CD4-positive, alpha-beta T cell treated with Interleukin-21 for 1 hour (primary cell): ENCODE data around the gene UBE2E2.

ENCODE experiments used
- DNase-seq: peaks from one replicate; pipeline ENCODE4 v3.0.0-alpha.2; 2020

The UBE2E2 gene

DNA sequence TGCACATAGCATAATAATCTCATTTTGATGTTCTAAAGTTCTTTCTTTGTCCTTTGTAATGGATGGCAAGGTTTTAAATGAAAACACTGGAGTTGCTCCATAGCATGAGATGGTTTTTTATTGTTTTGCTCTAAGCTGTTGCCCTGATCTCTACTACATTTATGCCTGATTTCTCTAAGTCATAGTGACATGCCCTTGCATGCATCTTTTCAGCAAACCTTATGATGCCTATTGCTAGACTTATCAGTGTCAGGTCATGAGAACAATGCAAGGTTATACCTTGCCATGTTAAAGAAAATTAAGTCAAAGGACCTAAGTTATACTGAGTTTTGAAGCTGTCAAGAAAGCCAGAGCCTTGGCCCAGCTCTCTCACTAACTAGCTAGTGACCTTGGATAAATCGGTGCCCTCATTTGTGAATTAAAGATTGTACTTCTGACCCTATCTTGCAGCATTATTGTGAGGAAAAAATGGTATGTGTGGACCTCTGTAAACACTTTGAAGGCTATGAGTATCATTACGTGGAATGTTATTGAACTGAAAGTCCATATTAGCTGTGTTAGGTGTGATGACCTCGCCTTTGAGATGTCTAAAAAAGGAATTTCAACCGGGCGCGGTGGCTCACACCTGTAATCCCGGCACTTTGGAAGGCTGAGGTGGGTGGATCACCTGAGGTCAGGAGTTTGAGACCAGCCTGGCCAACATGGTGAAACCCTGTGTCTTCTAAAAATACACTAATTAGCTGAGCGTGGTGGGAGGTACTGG lies 346.2 kb downstream of the UBE2E2 start:
- DNase-seq = no peak

DNA sequence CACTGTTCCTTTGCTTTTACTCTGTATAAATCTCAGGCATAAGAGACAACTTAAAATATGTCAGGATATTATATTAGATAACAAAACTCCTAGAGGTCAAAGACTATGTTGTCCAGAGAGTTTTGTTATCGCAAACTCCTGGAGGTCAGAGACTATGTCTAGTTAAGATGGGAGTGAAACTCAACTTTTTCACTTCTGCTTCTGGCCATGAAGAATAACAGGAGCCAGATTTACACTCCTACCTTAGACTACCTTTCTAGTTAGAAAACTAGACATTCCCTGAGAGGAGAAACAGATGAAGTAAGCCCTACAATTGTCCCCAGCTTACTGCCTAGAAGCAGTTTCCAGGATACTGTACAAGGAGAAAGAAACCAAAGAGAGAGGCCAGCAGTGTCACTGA lies 347.3 kb downstream of the UBE2E2 start:
- DNase-seq = no peak

DNA sequence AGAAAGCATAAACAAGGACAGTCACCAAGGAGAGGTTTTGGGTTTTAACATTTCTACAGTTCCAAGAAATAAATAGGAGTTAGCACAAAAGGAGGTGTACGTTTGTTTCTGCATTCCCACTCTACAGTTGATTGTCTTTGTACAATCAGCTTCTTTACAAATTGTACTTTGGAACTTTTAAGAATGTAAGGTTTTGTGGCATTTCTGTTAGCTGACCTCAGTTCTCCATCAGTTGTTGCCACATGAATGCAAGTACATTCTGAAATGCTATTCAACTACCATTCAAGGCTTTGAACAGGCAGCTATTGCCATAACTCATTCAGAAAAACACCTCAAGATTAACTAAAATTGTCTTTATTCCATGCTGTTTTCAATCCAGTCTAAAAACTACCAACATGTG lies 349.4 kb downstream of the UBE2E2 start:
- no peak for DNase-seq

DNA sequence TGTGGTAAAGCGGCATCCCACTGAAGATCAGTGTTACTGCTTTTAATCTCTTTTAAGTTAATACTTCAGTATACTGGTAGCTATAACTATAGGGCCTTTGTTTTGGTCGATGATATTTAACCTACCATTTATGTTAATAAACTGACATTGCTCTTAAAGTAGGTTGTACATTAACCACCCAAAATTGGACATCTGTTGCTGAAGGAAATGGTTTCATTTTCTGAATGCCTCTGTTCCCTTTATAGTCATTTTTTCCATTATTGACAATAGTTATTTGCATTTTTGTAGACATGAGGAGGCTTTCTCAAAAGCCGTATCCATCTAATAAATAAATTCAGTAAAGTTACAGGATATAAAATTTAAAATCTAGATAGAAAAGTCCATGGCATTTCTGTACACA lies 350.2 kb downstream of the UBE2E2 start:
- no peak for DNase-seq

DNA sequence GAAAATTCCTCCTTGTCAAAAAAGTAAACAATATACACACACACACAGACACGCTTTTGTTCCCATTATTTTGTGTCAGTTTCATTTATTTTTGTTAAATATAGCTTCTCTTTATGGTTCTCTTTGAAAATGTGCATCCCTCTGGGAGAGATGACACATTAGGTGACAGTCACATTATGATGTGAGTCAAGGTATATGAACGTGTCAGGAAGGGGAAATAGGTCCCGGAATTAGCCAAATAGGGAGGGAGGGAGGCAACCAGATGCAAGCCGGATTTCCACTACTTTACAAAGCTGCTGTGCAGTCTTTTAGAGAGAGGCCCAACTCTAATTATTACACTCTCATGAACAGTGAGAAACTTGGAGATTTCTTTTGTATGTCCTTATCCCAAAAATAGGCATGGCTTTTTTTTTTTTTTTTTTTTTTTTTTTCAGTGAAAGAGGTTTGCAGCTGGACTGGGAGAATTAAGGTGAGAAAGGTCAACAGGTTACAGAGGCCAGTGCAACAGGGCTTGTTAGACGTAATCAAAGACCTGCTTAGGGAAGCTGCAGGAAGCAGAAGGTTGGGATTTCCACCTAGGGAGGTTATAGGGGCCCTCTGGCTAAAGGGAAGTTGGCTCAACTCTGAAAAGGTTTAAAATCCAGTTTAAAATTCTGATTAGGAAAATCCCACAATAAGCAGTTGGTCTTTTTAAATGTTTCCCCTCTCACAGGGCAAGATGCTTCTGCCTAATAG lies 362.1 kb downstream of the UBE2E2 start:
- no peak for DNase-seq

DNA sequence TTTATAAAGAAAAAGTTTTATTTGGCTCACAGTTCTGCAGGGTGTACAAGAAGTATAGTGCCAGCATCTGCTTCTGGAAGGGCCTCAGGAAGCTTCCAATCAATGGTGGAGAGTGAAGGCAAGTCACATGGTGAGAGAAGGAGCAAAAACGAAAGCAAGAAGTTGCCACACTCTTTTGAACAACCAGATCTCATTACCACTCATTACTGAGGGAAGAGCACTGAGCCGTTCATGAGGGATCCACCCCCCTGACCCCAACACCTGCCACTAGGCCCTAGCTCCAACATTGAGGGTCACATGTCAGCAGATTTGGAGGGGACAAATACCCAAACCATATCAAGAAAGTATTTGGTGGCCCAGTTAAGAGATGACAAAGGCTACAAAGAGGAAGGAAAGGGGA lies 363.4 kb downstream of the UBE2E2 start:
- no peak for DNase-seq

DNA sequence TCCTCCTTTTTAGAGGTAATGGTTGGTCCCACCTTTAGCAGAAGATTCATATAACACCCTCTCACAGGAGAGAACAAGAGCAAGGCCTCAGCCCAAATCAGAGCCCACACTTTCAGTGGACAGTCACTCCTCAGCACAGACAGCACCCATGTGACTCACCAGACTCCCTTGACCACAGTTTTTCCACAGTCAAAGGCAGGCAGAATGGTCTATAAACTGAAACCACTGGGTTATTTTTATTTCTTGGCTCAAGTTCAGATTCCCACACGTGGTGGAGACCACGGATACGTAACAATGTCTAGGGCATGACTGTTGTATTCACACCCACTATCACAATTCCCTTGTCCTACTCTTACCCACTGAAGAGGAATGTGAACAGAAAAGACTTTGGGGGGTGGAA lies 364.8 kb downstream of the UBE2E2 start:
- no peak for DNase-seq

DNA sequence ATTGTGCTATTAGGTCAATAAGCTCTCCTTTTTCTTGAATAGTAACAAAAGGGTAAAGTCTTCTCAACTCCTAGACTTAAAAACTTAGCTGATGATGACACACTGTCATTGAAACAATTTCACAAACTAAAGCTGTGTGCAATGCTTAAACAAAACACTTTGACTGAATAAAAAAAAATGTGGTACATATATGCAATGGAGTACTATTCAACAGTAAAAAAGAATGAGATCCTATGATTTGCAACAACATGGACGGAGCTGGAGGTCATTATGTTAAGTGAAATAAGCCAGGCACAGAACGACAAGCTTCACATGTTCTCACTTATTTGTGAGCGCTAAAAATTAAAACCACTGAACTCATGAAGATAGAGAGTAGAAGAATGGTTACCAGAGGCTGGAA lies 370.7 kb downstream of the UBE2E2 start:
- no peak for DNase-seq

DNA sequence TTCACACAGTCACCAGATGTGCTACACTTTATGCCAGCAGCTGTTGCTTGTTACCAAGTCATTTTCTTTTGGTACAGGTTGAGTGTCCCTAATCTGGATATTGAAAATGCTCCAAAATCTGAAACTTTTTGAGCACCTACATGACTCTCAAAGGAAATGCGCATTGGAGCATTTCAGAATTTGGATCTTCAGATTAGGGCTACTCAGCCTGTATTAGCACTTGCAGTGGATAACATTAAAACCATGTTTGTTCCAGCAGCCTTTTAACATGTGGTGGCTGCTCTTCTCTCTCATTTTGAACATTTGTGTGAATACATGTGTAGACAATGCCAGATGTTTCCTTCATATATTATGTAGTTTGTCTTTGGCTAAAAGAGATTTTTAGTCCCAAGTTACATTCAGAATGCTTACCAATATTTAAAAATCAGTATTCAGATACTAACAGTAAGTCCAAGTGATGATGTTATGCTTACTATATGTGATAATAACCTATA lies 371.7 kb downstream of the UBE2E2 start:
- DNase-seq = no peak

DNA sequence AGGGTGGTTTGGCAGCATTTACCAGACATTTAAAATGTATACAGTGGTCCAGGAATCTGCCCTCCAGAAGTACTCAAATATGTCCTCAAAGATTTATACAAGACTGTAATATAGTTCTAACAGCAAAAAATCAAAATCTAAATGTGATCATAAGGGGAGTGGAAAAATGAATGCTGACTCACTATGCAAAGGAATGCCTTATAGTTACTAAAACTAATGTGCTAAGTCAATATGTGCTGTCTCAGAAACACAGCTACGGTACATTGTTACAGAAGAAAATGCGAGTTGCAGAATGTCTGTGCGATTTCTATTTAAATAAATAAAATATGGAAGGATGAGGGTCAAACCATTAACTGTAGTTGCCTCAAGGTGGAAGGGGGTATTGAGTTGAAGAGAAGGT lies 372.6 kb downstream of the UBE2E2 start:
- DNase-seq = no peak

DNA sequence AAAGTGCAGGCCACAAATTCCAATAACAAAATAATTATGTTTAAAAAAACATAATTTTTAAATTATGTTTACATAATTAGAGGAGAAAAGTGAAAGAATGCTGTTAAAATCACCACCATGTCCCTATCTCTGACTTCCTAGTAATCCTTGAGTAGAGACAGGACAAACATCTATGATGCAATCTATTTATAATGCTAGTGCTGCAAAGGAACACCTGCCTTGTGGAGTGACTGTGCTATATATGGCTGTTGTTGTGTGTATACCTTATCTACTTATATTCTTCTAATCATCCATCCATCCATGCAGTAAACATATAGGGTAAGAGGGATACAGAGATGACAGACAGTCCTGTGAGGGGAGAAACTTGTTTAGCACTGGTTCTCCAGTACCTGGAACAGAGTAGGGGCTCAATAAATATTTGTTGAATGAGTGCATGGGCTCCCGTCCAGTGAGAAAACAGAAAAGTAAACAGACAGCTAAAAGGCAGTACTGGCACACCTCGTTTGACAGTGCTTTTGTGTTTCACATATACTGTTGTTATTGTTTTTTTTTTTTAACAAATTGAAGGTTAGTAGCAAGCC lies 373.3 kb downstream of the UBE2E2 start:
- DNase-seq = no peak

DNA sequence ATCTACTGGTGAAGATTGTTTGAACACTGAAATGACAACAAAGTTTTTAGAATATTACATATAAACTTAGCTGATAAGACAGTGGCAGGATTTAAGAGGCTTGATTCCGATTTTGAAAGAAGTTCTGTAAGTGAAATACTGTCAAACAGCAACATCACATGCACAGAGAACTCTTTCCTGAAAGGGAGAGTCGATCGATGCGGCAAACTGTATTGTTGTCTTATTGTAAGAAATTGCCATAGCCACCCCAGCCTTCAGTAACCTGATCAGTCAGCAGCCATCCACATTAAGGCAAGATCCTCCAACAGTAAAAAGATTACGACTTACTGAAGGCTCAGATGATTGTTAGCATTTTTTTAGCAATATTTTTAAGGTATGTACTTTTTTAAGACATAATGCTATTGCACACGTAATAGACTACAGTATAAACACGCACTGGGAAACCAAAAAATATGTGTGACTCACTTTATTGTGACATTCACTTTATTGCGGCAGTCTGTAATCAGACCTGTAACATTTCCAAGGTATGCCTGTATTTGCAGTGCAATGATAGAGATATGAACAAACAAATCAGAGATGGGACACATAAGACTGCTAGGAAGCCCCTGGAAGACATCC lies 377.1 kb downstream of the UBE2E2 start:
- DNase-seq = no peak

DNA sequence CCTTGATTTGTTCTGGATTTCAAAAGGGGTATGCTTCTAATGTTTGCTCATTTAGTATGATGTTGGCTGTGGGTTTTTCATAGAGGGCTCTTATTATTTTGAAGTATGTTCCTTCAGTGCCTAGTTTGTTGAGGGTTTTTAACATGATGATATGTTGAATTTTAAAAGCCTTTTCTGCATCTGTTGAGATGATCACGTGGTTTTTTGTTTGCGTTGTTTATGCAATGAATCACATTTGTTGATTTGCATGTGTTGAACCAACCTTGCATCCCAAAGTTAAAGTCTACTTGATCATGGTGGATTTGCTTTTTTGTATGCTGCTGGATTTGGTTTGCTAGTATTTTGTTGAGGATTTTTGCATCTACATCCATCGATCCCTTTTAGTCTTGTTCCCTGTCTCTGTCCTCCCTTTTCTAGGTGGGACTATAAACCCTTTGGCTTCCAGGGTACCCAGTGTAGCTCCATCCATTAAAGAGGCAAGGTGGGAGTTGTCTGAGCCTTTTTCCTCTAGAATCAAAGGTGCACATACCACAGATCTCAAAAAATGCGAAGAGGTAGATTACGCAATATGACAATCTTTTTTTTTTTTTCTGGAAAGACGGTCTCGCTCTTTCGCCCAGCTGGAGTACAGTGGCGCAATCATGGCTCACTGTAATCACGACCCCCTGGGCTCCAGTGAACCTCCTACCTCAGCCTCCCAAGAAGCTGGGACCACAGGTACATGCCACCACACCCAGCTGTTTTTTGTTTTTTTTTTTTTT lies 381.0 kb downstream of the UBE2E2 start:
- DNase-seq = no peak

DNA sequence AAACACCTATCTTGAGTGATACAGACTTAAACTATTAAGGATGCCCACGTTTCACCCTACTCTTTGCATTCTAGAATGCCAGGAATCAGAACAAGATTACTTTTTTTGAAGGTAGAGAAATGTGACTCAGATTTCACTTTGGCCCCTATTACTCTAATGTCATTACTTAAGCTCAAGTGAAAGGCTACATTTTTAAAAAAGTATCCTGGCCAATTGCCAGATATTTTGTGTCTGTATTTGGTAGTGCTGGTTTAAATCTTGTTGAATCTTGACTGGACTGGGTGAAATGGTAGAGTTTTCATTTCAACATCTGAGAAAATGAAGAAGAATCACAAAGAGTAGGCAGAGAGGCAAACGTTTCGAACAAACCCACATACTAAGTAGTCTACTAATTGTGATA lies 384.4 kb downstream of the UBE2E2 start:
- no peak for DNase-seq

DNA sequence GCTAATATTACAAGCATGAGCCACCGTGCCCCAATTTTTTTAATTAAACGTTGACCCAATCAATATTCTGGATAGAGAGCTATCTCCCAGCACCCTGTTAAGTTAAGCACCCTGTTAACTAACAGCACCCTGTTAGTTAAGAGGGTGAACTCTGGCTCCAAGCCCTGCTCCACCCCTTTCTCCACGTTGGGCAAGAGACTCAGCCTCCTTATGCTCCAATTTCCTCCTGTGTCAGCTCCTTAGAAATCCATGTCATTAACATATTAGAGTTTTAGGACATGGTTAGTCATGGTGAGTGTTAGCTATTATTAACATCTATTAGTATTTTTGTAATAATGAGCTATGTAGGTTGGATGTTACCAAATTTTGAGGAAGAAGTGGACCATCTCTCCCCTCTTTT lies 385.4 kb downstream of the UBE2E2 start:
- DNase-seq = no peak

DNA sequence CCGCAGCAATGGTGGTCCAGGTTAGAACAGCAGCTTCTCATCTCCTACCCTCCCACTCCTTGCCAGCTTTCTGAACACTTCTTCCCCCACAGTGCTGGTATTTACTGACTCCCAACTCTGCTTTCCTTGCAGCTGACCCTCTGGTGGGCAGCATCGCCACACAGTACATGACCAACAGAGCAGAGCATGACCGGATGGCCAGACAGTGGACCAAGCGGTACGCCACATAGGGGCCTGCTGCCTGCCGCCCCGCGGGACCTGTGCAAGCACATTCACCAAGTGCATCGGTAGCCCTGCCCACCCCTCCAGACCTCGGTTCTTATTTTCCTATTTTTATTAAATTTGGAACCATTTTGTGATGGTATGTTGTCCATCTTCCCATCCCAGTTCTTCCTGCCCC lies 386.5 kb downstream of the UBE2E2 start:
- DNase-seq = no peak

DNA sequence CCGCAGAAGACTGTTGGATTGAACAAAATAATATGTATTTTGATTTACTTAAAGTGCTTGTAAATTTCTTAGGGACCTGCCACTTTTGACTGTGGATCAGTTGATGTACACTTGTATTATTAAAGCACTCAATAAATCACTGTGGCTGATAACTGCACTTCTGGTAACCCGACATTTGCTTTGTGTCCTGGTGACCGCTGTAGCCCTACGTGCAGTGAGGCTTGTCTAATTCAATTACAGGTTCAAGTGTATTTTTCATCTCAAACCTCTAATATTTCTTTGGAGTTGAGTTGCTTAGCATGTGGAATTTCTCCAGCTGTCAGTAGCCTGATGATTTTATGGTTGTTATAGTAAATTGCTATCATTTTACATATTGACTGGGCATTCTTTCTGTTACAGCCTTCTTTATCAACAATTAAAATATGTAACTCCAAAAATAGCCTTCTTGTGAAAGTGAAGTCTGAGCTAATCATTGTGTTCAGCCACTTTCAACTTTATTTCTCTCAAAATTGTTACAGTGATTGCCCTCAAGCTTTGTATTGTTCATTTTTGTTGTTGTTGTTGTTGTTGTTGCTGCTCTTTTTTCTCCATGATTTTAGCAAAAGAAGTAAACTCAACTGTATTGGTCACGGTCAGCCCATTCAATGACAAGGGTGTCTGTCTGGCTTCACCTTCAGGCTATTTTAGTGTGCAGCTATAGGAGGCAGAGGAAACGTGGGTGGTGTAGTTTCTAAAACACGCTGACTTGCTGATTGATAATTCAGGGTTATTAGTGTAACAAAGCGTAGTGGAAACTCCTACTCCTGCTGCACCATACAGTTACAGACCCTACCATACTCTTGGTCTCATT lies 387.5 kb downstream of the UBE2E2 start:
- DNase-seq = no peak

DNA sequence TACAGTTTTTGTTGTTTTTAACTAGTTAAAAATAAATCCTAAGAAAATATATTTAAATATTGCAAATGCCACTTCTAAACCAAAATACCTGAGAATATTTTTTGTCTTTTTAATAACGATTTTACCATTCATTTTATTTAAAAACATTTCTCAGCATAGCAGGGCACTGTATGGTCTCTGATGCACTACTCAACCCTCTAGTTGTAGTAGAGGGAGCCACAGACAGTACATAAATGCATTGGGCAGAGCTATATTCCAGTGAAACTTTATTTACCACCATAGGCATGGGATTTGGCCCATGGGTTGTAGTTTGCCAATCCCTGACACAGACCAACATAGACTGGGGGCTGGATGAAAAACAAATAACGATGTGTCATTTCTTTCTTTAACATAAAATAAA lies 388.2 kb downstream of the UBE2E2 start:
- no peak for DNase-seq

DNA sequence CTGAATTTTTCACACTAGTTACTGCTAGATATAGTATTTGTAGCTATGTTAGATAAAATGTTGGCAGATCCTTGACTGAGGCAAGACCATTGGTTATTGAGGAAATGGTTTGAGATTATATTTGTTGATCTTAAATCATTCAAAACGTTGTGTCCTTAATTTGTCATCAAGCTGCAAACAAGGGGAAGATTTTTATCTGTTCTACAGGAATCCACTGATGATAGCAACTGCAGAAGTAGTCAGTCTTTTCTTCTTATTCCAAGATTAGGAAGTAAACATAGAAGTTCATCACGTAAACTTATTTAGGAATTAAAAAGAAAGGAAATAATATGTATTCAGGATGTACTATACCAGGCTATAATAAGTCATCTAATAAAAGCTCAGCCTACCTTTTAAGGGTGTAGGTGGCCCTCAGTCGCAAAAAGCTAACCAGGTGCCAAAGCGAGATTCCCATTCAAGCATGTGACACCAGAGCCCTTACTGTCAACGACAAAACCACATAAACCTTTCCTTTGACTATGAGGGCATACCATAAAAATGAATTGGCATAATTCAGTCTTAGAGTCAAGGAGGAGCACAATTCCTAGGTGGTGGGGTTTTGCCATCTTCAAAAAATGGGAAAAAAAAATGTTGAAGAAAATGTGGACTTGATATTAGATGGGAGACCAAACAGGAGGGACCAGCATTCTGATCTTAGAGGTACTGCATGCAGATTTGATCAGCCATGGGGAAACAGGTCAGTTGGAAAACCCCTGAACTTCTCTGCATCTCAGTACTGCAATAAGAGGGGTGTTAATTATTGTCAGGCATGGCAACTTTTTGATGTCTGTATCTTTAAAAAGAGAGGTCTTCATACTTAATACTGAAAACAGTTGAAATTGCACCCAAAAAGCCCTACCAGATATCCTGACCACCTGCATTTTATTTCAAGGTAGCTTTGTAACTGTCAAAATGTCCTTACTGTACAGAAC lies 390.1 kb downstream of the UBE2E2 start:
- no peak for DNase-seq

DNA sequence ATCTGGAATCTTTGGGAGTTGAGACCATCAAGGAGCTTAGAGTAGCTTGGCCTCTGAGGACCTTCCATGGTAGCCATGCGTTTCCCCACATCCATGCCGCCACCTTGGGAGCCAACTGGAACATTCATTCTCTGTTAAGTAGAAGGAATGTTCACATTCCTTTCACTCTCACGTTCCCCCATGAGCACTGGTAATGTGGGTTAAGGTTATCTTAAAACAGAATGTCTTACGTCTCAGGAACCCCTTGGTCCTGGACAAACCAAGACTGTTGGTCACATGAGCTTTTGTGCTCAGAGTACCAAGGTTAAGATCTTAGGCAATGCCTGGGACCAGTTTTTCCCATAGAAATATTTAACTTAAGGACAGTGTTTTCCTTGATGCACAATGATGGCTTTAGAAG lies 390.9 kb downstream of the UBE2E2 start:
- no peak for DNase-seq
